ENCODE results near the gene ABCC6. TPM values are rescaled to one million over a fixed set of nuclear protein-coding genes. Genes with fewer than 3 reads are reported as not detected.
A peak's percentile ranks its signal among the peaks of the same experiment; 100 is the strongest.

ABCC6 gene
- total and polyA plus RNA-seq, 2 of the 4 experiments (the other 2 are of a cell fraction): 0.36 to 1.3 TPM

- BruUV-seq (replicated peaks): no TSS peak
- CTCF ChIA-PET: no interaction called here
- TF ChIP-seq CHD1 (IDR thresholded peaks at IDR 0.05; ENCODE audit: low read depth, low read length): no peak
- no peak for TF ChIP-seq RCOR1 (IDR thresholded peaks at IDR 0.05; ENCODE audit: insufficient replicate concordance, low read length)
- TF ChIP-seq ELK1 (IDR thresholded peaks at IDR 0.05; ENCODE audit: borderline replicate concordance, low read depth, low read length): no peak
- no peak for TF ChIP-seq MAZ (IDR thresholded peaks at IDR 0.05; ENCODE audit: borderline replicate concordance, low read depth, low read length)
- TF ChIP-seq CEBPB (IDR thresholded peaks at IDR 0.05; ENCODE audit: low read depth, low read length): no peak
- no peak for TF ChIP-seq CTCF (conservative IDR thresholded peaks at IDR 0.05; ENCODE audit: low read depth, low read length)
- no peak for TF ChIP-seq FOS (IDR thresholded peaks at IDR 0.05; ENCODE audit: low read depth, low read length)
- no peak for TF ChIP-seq MAFK (IDR thresholded peaks at IDR 0.05; ENCODE audit: low read depth, low read length)
- TF ChIP-seq MXI1 (IDR thresholded peaks at IDR 0.05; ENCODE audit: borderline replicate concordance, low read depth, low read length): no peak
- TF ChIP-seq RFX5 (IDR thresholded peaks at IDR 0.05; ENCODE audit: low read depth, low read length): no peak
- no peak for TF ChIP-seq RAD21 (IDR thresholded peaks at IDR 0.05; ENCODE audit: low read length)
- TF ChIP-seq NFE2L2 (IDR thresholded peaks at IDR 0.05; ENCODE audit: low read depth, low read length): no peak
Observed at GRCh38 chr16:16158082-16158658, 65.1 kb downstream of the ABCC6 start.

More at GRCh38 chr16:16158082-16158658, 65.1 kb downstream of the ABCC6 start:
- Histone ChIP-seq H3K18ac (ENCODE audit: low read depth, low read length) (no peak overlapping the region), H3K56ac (ENCODE audit: extremely low read depth, insufficient read depth, low read length) (no peak overlapping the region), H4K8ac (ENCODE audit: low read depth in 2 of 2, low read length in 2 of 2) (no peak overlapping the region), H2BK20ac (ENCODE audit: low read depth, low read length) (no peak overlapping the region), H2AK5ac (ENCODE audit: low read depth, low read length) (no peak overlapping the region), H2BK5ac (ENCODE audit: low read depth, low read length, poor library complexity, severe bottlenecking) (peak overlapping the region; percentile 49), H3K4me1 (ENCODE audit: control insufficient read depth, insufficient read depth, low read length) (no peaks in the 10 kb centered on the region), H3K9ac (ENCODE audit: low read depth, low read length) (no peak overlapping the region), H2BK15ac (ENCODE audit: low read depth, low read length) (no peak overlapping the region), H3K4me3 (ENCODE audit: insufficient read depth, low read depth, low read length) (no peak overlapping the region), H4K20me1 (ENCODE audit: insufficient read depth, low read length) (no peaks in the 10 kb centered on the region), H3K79me1 (ENCODE audit: low read depth in 1 of 2, low read length in 2 of 2) (no peaks in the 10 kb centered on the region), H4K5ac (ENCODE audit: low read depth, low read length) (no peak overlapping the region), H2AFZ (replicated peaks; ENCODE audit: low read length, poor library complexity) (no peak overlapping the region), H3K27ac (ENCODE audit: insufficient read depth, low read length) (no peak overlapping the region), H4K91ac (ENCODE audit: insufficient read depth, low read depth, low read length) (no peak overlapping the region), H3K36me3 (ENCODE audit: control insufficient read depth, insufficient read depth, low read length) (peaks cover 3% of the 10 kb centered on the region; the same call in 1 of the 2 replicates), H3K4ac (ENCODE audit: low read depth, low read length) (no peak overlapping the region), H3K9me1 (ENCODE audit: insufficient read depth, low read length) (no peaks in the 10 kb centered on the region), H3K14ac (replicated peaks; ENCODE audit: low read depth, low read length) (no peak overlapping the region), H3K23ac (ENCODE audit: low read depth, low read length) (no peak overlapping the region), H2AK9ac (replicated peaks; ENCODE audit: low read depth, low read length, poor library complexity) (no peak overlapping the region), H3K9me3 (ENCODE audit: control insufficient read depth, insufficient read depth, low read length) (peaks cover 17% of the 10 kb centered on the region), H3K4me2 (ENCODE audit: low read depth, low read length) (no peak overlapping the region), H2BK120ac (ENCODE audit: low read depth, low read length) (no peak overlapping the region), H3K27me3 (ENCODE audit: control insufficient read depth, insufficient read depth, low read length) (no peaks in the 10 kb centered on the region; the same call in 1 of the 2 replicates)
- dilution Hi-C loops (cut with HindIII; ENCODE audit: low sequenced_read_pairs, unreplicated experiment) (no loop called here), intact Hi-C loops (cut with micrococcal nuclease) (no loop called here), in situ Hi-C loops (cut with MboI; ENCODE audit: low sequenced_read_pairs) (no loop called here)
- ATAC-seq (ENCODE audit: low read depth) (no peak), DNase-seq (no peak)
- POLR2A ChIA-PET (ENCODE audit: unreplicated experiment): no interaction called here
- 60% methylated on average over 1 of the region's 4 CpGs; no CpG with 5 or more reads in 1 of the 2 experiments for WGBS, 2 experiments (ENCODE audit: extremely low coverage in 2 of 2, insufficient read length in 1 of 2)

All from IMR-90 (cell line).